Smooth muscle cell of the brain vasculature (primary cell): Measurements from ENCODE around the gene LRRC8E.

Experiments used
- DNase-seq: peaks from one replicate; pipeline ENCODE4 v3.0.0-alpha.2; 2012; ENCODE audit warnings: low read depth, low spot score

The LRRC8E gene

DNA sequence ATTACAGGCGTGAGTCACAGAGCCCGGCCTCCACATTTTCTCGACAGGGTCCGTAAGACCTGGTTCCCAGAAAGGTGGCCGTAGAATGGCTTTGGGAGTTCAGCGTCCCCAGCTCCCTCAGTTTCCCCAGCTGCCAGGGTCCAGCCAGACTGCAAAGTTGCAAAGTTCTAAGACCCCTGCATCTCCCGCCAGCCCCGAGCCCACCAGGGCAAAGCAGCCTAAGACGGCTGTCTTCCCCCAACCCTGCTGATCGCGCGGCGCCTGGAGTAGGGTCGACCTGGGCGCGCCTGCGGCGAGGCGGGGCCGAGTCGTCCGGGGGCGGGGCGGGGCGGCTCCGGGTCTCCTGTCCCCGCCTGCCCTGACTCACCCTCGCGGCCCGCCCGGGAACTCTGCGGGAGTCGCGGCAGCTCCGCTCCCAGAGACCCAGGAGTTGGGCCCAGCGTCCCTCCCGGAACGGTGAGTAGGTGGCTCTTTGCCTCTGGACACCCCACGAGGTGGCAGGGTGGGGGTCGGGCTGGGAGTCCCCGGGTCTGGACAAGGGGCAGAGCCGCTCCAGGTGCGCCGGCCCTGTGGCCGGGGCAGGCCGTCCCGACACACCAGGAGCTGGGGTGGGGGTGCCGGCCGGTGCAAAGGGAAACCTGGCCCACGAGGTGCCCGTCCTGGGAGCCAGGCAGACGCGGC, at the start of gene LRRC8E:
TSS of gene LRRC8E (plus strand) at position 366 of the 681 bp plus-strand sequence. CDS start 7,094 bp downstream, outside the sequence.
- no peak for DNase-seq

DNA sequence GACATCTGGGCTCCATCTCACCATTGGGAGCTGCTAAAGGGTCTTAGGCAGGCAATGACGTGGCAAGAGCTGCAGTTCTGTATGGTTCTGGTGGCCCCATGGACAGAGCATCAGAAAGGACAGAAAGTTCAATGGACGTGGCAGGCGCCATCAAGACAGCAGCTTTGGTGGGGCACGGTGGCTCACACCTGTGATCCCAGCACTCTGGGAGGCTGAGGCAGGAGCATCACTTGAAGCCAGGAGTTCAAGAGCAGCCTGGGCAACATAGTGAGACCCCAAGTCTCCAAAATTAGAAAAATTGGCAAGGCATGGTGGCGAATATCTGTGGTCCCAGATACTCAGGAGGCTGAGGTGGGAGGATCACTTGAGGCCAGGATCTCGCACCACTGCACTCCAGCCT, 48.8 kb upstream of the LRRC8E start:
- no peak for DNase-seq

DNA sequence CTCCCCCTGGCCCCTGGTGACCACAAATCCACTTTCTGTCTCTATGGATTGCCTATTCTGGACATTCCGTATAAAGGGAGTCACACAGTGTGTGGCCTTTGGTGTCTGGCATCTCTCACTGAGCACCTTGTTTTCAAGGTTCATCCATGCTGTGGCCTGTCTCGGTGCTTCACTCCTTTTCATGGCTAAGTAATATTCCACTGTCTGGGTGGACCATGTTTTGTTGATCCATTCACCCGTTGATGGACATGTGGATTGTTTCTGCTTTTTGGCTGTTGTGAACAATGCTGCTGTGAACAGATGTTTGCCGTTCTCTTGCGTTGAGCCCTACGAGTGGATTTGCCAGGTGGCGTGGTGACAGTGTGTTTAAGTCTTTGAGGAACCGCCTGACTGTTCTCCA, 47.7 kb upstream of the LRRC8E start:
- no peak for DNase-seq

DNA sequence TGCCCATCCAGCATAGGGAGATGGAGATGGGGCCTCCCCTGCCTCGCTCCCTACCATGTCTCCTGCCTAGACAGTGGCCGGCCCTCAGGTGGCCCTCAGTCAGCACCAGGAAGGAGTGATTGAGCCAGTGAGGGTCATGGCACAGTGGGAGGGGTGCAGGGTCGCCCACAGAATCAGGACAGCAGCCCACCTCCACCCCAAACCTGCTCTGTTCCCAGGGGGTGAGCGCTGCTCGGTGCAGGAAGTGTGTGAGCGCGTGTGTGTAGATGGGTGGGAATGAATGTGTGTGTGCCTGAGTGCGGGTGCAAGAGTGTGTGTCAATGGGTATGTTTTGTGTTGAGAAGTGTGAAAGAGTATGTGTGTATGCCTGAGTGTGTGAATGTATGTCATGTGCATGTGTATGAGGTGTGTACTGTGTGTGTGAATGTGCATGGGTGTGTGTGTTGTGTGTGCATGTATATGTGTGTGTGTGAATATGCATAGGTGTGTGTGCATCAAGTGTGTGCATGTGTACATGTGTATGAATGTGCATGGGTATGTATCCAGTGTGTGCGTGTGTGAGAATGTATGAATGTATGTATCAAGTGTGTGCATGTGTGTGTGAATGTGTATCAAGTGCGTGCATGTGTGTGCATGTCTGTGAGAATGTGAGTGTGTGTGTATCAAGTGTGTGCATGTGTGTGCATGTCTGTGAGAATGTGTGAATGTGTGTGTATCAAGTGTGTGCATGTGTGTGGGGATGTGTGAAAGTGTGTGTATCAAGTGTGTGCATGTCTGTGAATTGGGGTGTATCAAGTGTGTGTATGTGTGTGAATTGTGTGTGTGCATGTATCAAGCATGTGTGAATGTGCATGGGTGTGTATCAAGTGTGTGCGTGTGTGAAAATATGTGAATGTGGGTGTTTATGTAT, 46.3 kb upstream of the LRRC8E start:
- no peak for DNase-seq

DNA sequence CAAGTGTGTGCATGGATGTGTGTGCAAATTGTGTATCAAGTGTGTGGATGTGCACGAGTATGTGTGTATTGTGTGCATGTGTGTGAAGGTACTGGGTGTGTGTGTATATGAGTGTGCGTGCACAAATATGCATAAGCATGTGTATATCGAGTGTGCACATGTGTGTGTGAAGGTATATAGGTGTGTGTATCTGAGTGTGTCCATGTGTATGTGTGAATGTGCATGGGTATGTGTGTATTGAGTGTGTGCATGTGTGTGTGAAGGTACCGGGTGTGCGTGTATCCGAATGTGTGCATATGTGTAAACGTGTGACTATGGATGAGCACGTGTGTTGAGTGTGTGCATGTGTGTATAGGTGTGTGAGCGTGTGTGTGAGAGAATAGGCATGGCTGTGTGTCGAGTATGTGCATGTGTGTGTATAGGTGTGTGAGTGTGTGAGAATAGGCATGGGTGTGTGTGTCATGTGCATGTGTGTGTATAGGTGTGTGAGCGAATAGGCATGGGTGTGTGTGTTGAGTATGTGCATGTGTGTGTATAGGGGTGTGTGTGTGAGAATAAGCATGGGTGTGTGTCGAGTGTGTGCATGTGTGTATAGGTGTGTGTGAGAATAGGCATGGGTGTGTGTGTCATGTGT, 45.5 kb upstream of the LRRC8E start:
- no peak for DNase-seq

DNA sequence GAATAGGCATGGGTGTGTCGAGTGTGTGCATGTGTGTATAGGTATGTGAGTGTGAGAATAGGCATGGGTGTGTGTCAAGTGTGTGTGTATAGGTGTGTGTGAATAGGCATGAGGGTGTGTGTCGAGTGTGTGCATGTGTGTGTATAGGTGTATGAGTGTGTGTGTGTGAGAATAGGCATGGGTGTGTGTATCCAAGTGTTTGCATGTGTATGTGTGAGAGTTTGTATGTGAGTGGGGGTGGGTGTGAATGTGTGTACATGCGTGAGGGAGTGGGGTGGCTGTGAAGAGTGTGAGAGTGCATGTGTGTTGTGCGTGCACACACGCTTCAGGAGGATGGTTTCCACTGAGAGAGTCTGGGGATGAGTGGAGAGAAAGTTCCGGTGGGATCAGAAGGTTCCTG, 44.8 kb upstream of the LRRC8E start:
- DNase-seq = no peak

DNA sequence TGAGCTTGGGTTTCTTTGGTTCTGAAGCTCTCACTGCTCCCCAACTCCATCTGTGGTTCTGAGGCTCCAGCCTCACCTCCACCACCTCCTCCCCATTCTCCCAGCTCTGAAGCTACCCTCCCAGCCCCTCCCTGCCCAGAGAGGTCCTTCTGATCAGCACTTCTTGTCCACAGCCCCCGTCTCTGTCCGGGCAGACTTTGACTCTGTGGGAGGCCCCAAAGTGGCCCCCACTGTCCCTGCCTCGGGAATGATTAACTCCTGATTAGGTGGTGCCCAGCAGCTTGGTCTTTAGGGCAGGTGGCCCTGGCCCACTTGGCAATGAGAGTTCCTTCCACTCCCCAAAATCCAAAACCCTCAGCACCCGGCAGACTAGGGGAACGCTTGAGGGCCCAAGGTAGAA, 43.9 kb upstream of the LRRC8E start:
- no peak for DNase-seq

DNA sequence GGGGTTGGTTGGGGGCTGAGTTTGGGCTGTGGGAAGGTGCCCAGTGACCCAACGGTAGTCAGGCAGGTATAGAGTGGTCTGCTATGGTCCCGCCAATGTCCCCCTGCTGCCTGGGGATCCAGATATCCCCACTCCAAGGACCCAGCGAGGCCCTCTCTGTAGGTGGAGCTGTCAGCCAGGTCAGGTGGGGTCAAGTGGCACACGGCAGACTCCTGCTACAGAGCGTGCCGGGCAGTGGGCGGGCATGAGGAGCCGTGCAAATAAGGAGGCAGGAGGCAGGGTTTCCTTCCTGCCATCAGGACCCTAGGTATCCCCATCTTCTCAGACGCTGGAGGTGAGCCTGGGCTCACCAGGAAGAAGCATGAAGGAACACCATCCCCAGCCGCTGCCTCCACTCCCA, 43.4 kb upstream of the LRRC8E start:
- DNase-seq = no peak

DNA sequence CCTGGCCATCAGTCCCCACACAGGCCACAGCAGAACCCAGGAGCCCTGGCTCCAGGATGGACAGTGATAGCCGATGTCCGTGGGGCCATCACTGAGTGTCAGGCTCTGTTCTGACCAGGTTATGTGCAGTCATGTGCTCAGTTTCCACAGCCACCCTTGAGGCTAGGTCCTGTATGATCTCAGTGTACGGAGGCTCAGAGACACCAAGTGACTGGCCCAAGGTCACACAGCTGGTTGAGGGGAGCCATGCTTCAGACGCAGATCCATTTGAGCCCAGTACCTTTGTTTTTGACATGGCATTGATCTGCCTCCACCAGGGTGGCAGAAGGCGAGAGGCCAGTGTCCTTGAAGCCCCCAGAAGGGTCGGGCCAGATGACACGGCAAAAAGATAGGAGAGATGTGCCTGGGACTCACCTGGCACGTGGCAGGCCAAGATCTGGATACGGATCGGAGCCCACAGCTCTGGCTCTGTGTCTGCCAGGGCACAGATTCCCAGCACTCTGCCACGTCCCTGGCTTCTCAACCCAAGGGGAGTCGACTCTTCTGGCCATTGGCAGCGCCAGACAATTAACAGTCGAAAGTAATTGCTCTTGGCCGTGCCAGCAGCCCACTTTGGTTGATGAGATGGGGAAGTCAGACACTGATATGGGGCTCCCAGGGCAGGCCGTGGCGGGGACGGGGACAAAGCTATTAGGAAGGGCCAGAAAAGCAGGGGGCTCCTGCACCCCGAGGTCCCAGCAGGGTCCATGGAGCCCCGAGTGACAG, 42.7 kb upstream of the LRRC8E start:
- no peak for DNase-seq

DNA sequence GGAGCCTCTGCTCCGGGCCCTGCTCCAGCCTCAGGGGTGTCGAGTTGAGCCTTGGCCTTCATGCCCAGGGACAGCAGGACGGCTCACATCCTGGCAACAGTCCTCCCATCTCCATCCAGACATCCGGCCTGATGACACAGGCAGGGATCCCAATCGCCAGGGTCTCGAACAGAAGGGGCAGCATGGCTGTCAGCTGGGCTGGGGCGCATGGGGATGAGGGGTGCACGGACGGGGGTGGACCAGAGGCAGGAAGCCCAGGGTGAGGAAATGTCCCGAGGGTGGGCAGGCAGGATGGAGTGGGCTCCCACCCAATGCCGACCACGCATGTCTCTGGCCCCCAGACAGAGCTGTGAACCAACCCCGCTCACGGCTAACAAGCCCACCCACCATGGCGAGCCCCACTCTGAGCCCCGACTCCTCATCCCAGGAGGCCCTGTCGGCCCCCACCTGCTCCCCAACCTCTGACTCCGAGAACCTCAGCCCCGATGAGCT, 42.1 kb upstream of the LRRC8E start:
- DNase-seq = no peak

DNA sequence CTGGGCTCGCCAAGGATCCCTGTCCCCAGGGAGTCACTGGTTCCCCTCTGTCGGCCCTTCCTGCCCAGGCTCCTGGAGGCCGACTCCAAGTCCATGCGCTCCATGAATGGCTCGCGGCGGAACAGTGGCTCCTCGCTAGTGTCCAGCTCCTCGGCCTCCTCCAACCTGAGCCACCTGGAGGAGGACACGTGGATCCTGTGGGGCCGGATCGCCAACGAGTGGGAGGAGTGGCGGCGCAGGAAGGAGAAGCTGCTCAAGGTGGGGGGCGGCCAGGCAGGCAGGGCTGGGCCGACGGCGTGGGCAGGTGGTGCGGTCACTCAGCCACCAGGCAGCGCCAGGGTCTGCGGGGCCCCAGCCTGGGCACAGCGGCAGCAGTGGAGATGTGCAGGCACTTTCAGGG, 40.6 kb upstream of the LRRC8E start:
- no peak for DNase-seq

DNA sequence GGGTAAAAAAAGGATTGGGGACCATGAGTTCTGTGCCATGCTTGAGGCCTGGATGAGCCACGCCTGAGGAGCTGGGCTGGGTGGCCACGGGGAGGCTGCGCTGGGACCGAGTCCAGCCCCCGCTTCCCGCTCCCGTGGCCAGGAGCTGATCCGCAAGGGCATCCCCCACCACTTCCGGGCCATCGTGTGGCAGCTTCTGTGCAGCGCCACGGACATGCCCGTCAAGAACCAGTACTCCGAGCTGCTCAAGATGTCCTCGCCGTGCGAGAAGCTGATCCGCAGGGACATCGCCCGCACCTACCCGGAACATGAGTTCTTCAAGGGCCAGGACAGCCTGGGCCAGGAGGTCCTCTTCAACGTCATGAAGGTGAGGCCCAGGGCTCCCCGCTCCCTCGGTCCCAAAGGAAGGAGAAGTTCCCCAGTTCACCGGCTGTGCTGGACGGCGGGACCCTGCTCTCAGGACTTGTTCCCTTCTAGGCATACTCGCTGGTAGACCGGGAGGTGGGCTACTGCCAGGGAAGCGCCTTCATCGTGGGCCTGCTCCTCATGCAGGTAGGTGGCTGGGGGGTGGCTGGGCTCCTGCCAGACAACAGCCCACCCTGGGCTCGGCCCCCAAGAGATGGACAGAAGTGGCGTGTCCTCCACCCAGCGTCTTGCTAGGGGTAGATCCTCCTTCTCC, 39.4 kb upstream of the LRRC8E start:
- no peak for DNase-seq

DNA sequence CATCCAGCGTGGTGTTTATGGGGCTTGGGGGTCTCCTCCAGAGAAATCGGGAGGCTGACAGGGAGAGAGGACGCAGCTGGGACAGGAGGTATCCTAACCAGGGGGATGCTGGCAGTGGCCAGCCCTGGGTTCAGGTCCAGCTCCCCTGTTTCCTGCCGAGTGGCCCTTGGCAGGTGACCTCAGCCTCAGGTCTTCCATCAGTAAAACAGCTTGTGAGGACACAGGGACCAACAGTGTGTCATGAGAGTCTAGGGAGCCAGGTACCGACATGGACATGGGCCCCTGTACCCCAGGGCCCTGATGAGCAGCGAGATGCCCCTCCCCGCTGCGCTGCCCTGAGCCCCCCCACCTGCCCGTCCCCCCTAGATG, 38.7 kb upstream of the LRRC8E start:
- DNase-seq = no peak

DNA sequence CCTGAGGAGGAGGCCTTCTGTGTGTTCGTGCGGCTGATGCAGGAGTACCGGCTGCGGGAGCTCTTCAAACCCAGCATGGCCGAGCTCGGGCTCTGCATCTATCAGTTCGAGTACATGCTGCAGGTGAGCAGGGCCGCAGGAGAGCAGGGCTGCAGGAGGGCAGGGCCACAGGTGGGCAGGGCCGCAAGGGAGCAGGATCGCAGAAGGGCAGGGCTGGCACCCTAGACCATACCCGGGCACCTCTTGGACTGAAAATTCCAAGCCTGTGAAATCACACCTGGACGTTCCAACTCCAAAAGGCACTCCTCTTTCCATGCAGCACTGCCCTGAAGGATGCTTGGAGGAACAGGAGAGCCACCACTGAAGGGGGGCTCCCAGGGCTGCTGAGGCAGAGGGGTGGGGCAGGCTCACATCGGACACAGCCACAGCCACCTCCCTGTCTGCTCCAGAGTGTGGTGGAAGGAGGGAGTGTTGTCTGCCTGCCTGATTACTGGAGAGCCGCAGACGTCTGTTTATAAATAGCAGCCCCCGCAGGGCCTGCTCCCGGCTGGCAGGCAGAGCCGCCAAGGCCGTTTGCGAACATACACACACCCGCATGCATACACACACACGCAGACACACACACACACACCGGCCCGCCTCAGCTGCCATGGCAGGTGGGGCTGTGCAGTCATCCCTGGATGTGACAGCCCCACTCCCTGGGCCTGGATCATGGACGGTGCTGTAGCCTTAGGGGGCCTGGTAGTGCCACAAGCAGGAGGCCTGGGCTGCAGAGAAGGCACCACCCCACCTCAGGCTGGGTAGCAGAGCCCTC, 38.1 kb upstream of the LRRC8E start:
- DNase-seq = no peak

DNA sequence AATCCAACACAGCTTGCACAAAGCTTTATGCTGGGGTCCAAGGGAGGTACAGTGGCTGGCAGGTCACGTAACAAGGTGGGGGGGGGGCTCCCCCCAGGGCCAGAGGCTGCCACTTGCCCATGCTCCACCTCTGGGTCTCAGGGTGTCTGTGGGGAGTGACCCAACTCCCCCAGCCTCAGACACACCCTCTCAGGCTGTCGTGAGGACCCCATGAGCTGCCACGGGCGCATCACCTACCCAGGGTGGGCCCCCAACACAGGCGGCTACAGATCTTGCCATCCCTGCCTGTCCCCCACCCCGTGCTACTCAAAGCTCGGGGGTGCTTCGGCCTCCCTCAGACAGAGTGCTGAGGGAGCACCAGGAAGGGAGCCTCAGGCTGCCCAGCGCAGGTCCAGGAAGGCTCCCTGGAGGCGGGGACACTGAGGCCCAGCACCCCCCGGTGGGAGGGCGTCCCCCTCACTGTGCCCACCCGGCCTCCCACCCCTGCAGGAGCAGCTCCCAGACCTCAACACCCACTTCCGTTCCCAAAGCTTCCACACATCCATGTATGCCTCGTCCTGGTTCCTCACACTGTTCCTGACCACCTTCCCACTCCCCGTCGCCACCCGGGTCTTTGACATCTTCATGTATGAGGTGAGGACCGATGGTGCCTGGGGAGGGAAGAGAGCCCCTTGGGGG, 37.2 kb upstream of the LRRC8E start:
- no peak for DNase-seq

DNA sequence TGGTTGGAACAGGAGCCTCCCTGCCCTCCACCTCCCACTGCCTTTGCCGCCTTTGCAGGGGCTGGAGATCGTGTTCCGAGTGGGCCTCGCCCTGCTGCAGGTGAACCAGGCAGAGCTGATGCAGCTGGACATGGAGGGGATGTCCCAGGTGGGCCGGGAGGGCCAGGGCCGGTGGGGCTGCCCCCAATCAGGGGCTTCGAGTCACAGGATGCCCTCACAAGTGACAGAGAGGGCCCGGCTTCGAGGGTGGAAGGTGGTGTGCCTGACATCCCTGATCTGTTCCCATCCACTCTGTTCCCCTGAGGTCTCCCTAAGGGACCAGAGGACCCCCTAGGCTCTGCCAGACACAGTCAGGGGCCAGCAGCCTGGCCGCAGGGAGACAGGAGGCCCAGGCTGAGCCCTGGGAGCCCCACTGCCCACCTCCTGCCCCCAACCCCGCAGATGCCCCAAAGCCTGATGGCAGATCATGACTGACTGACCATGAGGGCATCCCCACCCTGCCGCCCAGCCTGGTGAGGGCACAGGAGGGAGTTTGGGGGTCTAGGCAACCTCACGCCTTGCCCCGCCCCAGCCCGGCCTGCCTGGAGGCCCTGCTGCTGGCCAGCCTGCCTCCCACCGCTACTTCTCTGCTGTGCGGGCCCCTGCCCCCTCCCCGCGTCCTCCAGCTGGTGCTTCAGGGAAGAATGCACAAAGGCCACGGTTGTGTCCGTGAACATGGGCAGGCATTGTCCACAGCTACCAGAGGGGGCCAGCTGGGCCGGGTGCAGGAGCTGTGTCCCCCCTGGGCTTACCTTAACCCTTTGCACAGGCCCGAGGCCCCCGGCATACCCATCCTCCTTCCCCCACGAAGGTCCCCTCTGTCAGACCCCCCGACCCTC, 36.4 kb upstream of the LRRC8E start:
- DNase-seq = no peak

DNA sequence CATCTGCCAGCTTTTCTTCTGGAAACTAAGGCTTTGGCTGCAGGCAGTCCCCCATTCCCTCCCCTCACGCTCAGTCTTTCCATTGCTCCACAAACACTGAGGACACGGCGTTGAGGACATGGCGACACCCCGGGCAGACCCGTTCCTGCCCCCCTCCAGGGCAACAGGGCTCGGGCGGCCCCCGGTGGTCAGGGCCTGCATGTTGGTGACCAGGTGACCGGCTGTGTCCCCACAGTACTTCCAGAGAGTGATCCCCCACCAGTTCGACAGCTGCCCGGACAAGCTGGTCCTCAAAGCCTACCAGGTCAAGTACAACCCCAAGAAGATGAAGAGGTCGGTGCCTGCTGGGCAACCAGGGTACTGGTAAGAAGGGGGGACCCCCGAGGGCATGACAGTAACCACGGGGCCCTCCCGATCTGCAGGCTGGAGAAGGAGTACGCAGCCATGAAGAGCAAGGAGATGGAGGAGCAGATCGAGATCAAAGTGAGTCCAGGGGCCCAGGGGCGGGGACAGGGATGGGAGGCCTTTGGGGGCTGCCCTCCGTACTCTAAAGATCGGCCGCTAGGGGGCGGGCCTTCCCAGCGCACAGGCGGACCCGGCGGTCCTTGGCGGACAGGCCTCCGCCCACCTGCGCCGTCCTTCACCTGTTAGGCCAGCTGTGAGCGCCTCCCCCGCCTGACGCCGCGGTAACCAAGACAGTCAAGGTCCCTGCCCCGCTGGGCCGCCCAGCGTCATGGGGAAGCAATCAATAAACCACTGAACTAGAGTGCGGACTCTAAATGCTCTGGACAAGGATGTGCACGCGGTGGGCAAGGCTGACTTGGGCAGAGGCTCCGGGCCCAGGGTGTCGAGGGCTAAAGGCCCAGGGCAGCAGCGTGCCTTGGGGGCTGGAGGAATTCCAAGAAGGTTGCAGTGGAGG, 35.2 kb upstream of the LRRC8E start:
- DNase-seq = no peak

DNA sequence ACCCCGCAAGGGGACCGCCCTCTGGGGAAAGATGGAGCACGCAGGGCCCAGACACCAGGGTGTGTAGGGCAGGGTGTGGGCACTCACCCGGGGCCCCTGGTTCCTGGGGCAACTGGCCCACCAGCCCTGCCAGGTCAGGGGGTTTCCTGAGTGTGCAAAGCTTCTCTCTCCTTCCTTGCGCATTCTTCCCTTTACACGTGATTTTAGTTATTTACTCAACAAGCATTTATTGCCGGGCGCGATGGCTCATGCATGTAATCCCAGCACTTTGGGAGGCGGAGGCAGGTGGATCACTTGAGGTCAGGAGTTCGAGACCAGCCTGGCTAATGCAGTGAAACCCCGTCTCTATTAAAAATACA, 34.6 kb upstream of the LRRC8E start:
- no peak for DNase-seq
